ENCODE data around the gene SCRT2.

DNA sequence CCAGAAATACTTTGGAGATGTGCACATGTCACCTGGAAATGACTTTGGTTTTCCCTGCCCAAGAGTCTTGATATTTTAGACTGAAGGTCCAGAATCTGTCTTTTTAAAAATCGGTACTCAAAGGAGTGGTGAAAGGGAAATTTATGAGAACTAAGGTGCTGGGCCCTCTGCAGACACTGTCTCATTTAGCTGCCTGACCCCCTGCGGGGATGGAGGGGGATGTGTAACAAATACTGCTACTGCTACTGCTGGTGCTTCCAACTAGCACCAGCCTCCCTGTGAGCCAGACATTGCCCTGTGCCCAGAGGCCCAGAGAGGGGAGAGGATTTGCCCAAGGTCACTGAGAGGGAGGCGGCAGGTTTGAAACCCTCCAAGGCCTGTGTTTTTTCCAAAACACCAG lies 7.0 kb downstream of the SCRT2 start:
- TF ChIP-seq POLR2AphosphoS5 (IDR thresholded peaks at IDR 0.05) (no peak), EP300 (IDR thresholded peaks at IDR 0.05) (no peak)
- TF ChIP-seq, protein P1, sequence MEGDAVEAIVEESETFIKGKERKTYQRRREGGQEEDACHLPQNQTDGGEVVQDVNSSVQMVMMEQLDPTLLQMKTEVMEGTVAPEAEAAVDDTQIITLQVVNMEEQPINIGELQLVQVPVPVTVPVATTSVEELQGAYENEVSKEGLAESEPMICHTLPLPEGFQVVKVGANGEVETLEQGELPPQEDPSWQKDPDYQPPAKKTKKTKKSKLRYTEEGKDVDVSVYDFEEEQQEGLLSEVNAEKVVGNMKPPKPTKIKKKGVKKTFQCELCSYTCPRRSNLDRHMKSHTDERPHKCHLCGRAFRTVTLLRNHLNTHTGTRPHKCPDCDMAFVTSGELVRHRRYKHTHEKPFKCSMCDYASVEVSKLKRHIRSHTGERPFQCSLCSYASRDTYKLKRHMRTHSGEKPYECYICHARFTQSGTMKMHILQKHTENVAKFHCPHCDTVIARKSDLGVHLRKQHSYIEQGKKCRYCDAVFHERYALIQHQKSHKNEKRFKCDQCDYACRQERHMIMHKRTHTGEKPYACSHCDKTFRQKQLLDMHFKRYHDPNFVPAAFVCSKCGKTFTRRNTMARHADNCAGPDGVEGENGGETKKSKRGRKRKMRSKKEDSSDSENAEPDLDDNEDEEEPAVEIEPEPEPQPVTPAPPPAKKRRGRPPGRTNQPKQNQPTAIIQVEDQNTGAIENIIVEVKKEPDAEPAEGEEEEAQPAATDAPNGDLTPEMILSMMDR (IDR thresholded peaks at IDR 0.05): no peak

Measured in esophagus muscularis mucosa (tissue), 4 donors.